Measurements from ENCODE around the gene ABHD2. TPM values are rescaled to one million over a fixed set of nuclear protein-coding genes. Genes with fewer than 3 reads are reported as not detected.

ABHD2 gene
- total RNA-seq, 4 donors from 2014 or later: 19.3 to 150 (median 64.5) TPM

DNA sequence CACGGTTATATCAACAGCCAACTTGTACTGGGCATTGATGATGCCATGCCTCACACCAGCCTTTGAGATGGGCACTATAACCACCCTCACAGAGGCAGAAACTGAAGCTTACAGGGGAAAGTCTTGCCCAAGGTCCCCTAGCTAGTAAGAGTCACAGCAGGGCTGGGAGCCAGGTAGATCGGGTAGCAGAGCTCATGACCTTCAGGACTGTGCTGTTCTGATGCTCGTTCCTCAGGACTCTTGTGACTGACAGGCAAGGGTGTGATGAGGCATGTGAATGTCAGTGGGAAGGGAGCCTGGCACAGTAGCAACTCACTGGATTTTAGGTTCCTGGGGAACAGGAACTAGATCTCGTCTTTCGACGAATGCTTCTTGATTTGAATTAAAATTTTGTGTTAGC is 67.4 kb downstream of the ABHD2 start:
- Histone ChIP-seq H3K27me3 (no peaks in the 10 kb centered on the region), H3K9me3 (no peaks in the 10 kb centered on the region), H3K27ac (peak overlapping the region; percentile 89 to 95 (median 92)), H3K36me3 (peaks cover 0 to 35% of the 10 kb centered on the region in 2 donors), H3K4me3 (no peak overlapping the region), H3K4me1 (peaks cover 7 to 51% of the 10 kb centered on the region in 2 donors)
- intact Hi-C loops (cut with DNase I; ENCODE audit: low total_unique reads) (no loop called here), in situ Hi-C loops (cut with MboI; ENCODE audit: low sequenced_read_pairs in 4 of 4) (loop anchor here in 1 of 4 donors (25.0 kb wide), 1 partner anchor 243 kb away; the partner anchor contains the start of gene MFGE8)
- TF ChIP-seq, protein P1, sequence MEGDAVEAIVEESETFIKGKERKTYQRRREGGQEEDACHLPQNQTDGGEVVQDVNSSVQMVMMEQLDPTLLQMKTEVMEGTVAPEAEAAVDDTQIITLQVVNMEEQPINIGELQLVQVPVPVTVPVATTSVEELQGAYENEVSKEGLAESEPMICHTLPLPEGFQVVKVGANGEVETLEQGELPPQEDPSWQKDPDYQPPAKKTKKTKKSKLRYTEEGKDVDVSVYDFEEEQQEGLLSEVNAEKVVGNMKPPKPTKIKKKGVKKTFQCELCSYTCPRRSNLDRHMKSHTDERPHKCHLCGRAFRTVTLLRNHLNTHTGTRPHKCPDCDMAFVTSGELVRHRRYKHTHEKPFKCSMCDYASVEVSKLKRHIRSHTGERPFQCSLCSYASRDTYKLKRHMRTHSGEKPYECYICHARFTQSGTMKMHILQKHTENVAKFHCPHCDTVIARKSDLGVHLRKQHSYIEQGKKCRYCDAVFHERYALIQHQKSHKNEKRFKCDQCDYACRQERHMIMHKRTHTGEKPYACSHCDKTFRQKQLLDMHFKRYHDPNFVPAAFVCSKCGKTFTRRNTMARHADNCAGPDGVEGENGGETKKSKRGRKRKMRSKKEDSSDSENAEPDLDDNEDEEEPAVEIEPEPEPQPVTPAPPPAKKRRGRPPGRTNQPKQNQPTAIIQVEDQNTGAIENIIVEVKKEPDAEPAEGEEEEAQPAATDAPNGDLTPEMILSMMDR (IDR thresholded peaks at IDR 0.05 in 4 of 5, conservative IDR thresholded peaks at IDR 0.05 in 1 of 5): no peak
- peak; percentile 34 to 69 for TF ChIP-seq POLR2A (IDR thresholded peaks at IDR 0.05)
- ATAC-seq (peak; percentile 97 to 98), DNase-seq (peak; percentile 94 to 98)

DNA sequence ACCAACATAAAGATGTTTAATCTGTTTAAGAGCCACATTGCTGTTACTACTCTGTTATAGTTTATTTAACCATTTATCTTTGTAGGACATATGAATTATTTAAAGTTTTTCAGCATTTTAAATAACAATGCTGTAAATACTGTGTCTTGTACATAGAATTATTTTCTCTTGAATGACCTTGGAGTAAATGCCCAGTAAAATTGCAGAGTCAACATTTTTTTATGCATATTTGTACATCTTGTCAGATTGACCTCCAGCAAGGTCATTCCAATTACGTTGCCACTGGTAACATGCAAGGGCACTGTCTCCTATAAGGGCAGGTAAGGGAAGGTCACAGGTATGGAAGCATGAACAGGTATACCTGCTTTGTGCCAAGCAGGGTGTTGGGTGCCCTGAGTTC is 68.8 kb downstream of the ABHD2 start:
- intact Hi-C loops (cut with DNase I; ENCODE audit: low total_unique reads): no loop called here

GRCh38 chr15:89157918-89158564 is 69.8 kb downstream of the ABHD2 start:
- Histone ChIP-seq H3K27me3 (no peaks in the 10 kb centered on the region), H3K9me3 (no peaks in the 10 kb centered on the region), H3K4me3 (no peak overlapping the region), H3K27ac (peak overlapping the region; percentile 11 to 95 (median 90)), H3K36me3 (peaks cover 0 to 14% of the 10 kb centered on the region in 2 donors), H3K4me1 (peaks cover 9 to 64% of the 10 kb centered on the region in 2 donors)
- DNase-seq: no peak
- in situ Hi-C loops (cut with MboI; ENCODE audit: low sequenced_read_pairs in 4 of 4) (loop anchor here in 1 of 4 donors (25.0 kb wide), 1 partner anchor 246 kb away; the partner anchor contains the start of gene MFGE8), intact Hi-C loops (cut with DNase I; ENCODE audit: low total_unique reads) (no loop called here)
- no peak for TF ChIP-seq POLR2A (IDR thresholded peaks at IDR 0.05)
- TF ChIP-seq, protein P1 (IDR thresholded peaks at IDR 0.05 in 4 of 5, conservative IDR thresholded peaks at IDR 0.05 in 1 of 5): no peak
- no peak for ATAC-seq

More for the DNA sequence above, 68.8 kb downstream of the ABHD2 start:
- DNase-seq (no peak), ATAC-seq (no peak)
- H3K36me3 ChIP-seq: peaks cover 0 to 23% of the 10 kb centered on the region in 2 donors
- TF ChIP-seq, protein P1 (IDR thresholded peaks at IDR 0.05 in 4 of 5, conservative IDR thresholded peaks at IDR 0.05 in 1 of 5): no peak
- no peak for TF ChIP-seq POLR2A (IDR thresholded peaks at IDR 0.05)
- no peaks in the 10 kb centered on the region for H3K9me3 ChIP-seq
- H3K27me3 ChIP-seq: no peaks in the 10 kb centered on the region
- H3K4me1 ChIP-seq: peaks cover 6 to 58% of the 10 kb centered on the region in 2 donors
- H3K27ac ChIP-seq: peak overlapping the region; percentile 11 to 95 (median 90)
- no peak overlapping the region for H3K4me3 ChIP-seq
- in situ Hi-C loops (cut with MboI; ENCODE audit: low sequenced_read_pairs in 4 of 4): loop anchor here in 1 of 4 donors (25.0 kb wide), 1 partner anchor 245 kb away; the partner anchor contains the start of gene MFGE8

DNA sequence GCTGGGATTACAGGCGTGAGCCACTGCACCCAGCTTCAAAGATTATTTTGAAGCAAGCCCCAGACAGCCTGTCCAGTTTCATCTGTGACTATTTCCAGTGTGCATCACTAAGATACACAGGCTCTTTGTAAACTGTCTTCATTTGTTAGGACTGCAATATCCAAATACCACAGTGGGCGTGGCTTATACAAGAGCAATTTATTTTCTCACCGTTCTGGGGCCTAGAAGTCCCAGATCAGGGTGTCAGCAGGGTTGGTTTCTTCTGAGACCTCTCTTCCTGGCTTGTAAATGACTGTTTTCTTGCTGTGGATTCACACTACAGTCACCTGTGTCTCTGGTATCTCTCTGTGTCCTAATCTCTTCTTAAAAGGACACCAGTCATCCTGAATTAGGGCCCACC is 73.4 kb downstream of the ABHD2 start:
- Histone ChIP-seq H3K9me3 (no peaks in the 10 kb centered on the region), H3K4me1 (peaks cover 33 to 78% of the 10 kb centered on the region in 2 donors), H3K4me3 (no peak overlapping the region), H3K36me3 (no peaks in the 10 kb centered on the region), H3K27me3 (no peaks in the 10 kb centered on the region), H3K27ac (peak overlapping the region; percentile 58 to 95 (median 85))
- no peak for ATAC-seq
- in situ Hi-C loops (cut with MboI; ENCODE audit: low sequenced_read_pairs in 4 of 4) (loop anchor here in 2 of 4 donors (10.0 to 25.0 kb wide), 2 partner anchors 249 to 257 kb away; partner anchors contain the start of gene MFGE8 (in 1 of the 2)), intact Hi-C loops (cut with DNase I; ENCODE audit: low total_unique reads) (no loop called here)
- no peak for DNase-seq
- TF ChIP-seq POLR2A (IDR thresholded peaks at IDR 0.05): no peak
- TF ChIP-seq, protein P1 (IDR thresholded peaks at IDR 0.05 in 4 of 5, conservative IDR thresholded peaks at IDR 0.05 in 1 of 5): no peak

All from gastrocnemius medialis (tissue), 4 donors.